ENCODE results near the gene SCGB3A2.

DNA sequence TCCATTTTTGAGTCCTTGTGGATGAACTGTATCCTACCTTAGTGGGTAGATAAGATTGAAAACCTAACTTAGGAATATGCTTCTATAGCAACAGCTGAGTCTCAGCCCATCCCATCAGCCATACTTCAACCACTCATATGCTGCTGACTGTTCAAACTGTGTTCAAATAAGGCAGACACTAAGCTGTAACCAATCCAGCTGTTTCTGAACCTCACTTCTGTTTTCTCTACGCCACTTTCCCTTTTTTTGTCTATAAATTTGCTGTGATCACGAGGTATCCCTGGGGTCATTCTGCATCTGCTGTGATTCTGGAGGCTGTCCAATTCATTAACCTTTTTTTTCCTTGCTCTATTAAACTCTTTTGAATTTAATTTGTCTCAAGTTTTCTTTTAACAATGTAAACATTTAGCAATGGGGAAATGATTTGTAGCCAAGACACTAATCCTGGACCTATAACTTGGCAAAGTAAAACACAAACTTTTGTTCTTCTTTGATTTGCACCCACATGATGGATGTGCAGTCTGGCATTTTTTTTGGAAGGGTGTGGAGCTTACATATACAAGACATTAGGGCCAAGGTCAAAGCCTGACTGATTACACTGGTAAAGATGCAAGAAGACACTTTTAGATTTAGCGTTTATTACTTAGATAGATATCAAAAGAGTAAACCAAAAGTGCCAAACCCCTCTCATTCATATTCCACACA is 14.9 kb upstream of the SCGB3A2 start:
- TF ChIP-seq EZH2 (IDR thresholded peaks at IDR 0.05; ENCODE audit: low read depth, low read length, severe bottlenecking) (no peak), KDM1A (IDR thresholded peaks at IDR 0.05; ENCODE audit: borderline replicate concordance, low read length) (no peak), POLR2A (IDR thresholded peaks at IDR 0.05; ENCODE audit: control extremely low read depth in 1 of 2, low read depth in 2 of 2, low read length in 2 of 2) (peak in 1 of 2 experiments; percentile 69; a peak in 1 of 3 replicates), EGR1 (IDR thresholded peaks at IDR 0.05; ENCODE audit: borderline replicate concordance, low read depth, low read length) (no peak), JUN (IDR thresholded peaks at IDR 0.05; ENCODE audit: low read depth, low read length) (no peak), RAD21 (IDR thresholded peaks at IDR 0.05 in 1 of 2, conservative IDR thresholded peaks at IDR 0.05 in 1 of 2; ENCODE audit: low read depth in 2 of 2, low read length in 2 of 2) (no peak), SUZ12 (IDR thresholded peaks at IDR 0.05; ENCODE audit: low read length) (no peak), GABPA (IDR thresholded peaks at IDR 0.05; ENCODE audit: borderline replicate concordance, insufficient read depth, low read length) (no peak), CBX8 (IDR thresholded peaks at IDR 0.05; ENCODE audit: borderline replicate concordance, low read depth, low read length) (no peak), ZNF274 (IDR thresholded peaks at IDR 0.05; ENCODE audit: borderline replicate concordance, extremely low read depth, low read length) (no peak), ATF3 (IDR thresholded peaks at IDR 0.05; ENCODE audit: insufficient read depth, low read depth, low read length) (no peak)
- TF ChIP-seq, protein P1, sequence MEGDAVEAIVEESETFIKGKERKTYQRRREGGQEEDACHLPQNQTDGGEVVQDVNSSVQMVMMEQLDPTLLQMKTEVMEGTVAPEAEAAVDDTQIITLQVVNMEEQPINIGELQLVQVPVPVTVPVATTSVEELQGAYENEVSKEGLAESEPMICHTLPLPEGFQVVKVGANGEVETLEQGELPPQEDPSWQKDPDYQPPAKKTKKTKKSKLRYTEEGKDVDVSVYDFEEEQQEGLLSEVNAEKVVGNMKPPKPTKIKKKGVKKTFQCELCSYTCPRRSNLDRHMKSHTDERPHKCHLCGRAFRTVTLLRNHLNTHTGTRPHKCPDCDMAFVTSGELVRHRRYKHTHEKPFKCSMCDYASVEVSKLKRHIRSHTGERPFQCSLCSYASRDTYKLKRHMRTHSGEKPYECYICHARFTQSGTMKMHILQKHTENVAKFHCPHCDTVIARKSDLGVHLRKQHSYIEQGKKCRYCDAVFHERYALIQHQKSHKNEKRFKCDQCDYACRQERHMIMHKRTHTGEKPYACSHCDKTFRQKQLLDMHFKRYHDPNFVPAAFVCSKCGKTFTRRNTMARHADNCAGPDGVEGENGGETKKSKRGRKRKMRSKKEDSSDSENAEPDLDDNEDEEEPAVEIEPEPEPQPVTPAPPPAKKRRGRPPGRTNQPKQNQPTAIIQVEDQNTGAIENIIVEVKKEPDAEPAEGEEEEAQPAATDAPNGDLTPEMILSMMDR (IDR thresholded peaks at IDR 0.05; ENCODE audit: control extremely low read depth in 1 of 3, insufficient read depth in 1 of 3, low read depth in 1 of 3, low read length in 3 of 3), result no peak
- TF ChIP-seq, protein P2, sequence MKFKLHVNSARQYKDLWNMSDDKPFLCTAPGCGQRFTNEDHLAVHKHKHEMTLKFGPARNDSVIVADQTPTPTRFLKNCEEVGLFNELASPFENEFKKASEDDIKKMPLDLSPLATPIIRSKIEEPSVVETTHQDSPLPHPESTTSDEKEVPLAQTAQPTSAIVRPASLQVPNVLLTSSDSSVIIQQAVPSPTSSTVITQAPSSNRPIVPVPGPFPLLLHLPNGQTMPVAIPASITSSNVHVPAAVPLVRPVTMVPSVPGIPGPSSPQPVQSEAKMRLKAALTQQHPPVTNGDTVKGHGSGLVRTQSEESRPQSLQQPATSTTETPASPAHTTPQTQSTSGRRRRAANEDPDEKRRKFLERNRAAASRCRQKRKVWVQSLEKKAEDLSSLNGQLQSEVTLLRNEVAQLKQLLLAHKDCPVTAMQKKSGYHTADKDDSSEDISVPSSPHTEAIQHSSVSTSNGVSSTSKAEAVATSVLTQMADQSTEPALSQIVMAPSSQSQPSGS (IDR thresholded peaks at IDR 0.05; ENCODE audit: low read length), result no peak
